GM12872 (cell line): Measurements from ENCODE around the gene CILP2.
A peak's percentile ranks its signal among the peaks of the same experiment; 100 is the strongest.

Experiments
- CTCF ChIP-seq: IDR thresholded peaks from 3 replicates; pipeline ENCODE4 v1.5.1; 2011; ENCODE audit warnings: low read depth, mild to moderate bottlenecking, low read length, moderate library complexity; ENCODE audit not compliant: insufficient read depth

The CILP2 gene

DNA sequence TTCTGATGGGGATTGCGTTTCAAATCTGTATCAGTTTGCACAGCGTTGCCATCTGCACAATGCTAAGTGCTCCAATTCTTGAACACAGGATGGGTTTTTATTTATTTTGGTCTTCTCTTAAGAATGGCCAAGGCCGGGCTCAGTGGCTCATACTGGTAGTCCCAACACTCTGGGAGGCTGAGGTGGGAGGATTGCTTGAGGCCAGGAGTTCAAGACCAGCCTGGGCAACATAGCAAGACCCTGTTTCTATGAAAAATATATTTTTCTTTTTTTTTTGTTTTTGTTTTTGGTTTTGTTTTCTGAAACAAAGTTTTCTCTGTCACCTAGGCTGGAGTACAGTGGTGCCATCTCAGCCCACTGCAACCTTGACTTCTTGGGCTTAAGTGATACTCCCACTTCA, 14.9 kb upstream of the CILP2 start:
- TF ChIP-seq CTCF: no peak

- TF ChIP-seq CTCF: peak; percentile 31; the same call in 1 of the 3 replicates
Observed at GRCh38 chr19:19524053-19524452, 14.0 kb upstream of the CILP2 start.

GRCh38 chr19:19525611-19526380, 12.3 kb upstream of the CILP2 start:
- TF ChIP-seq CTCF: 0 out of 3 replicates have a peak, but pooled peaks have one; percentile 15

- TF ChIP-seq CTCF: no peak
Observed at GRCh38 chr19:19526581-19527370, 11.3 kb upstream of the CILP2 start.

GRCh38 chr19:19527371-19527656, 10.8 kb upstream of the CILP2 start:
- TF ChIP-seq CTCF: no peak

GRCh38 chr19:19527674-19528625, 10.1 kb upstream of the CILP2 start:
- TF ChIP-seq CTCF: no peak

GRCh38 chr19:19528721-19529490, 9.2 kb upstream of the CILP2 start, which contains the start of gene YJEFN3:
TSS of gene YJEFN3 (plus strand) at chr19:19528911. CDS start at chr19:19528933, 22 bp downstream.
- TF ChIP-seq CTCF: no peak
